H1 (cell line): ENCODE results near the gene SHC3. TPM values are rescaled to one million over a fixed set of nuclear protein-coding genes. Genes with fewer than 3 reads are reported as not detected.

ENCODE experiments used
- polyA plus RNA-seq, 7 experiments: library from polyadenylated mRNA; depleted of rRNA in 3 of 7; stranded (reverse) in 5 of 7; unstranded in 2 of 7; fragments of >200 nt in 5 of 7; fragments of 200-250 nt in 2 of 7; gene quantifications; 1 replicate in 5 of 7; 2 replicates in 1 of 7; 4 replicates in 1 of 7; pipeline versions ENCODE4 v1.2.1 to v1.2.3, GENCODE V29; 2011 to 2013; ENCODE audit warnings: missing spikeins in 2 of 7, mixed read lengths in 2 of 7
- total RNA-seq: library from RNA; stranded (reverse); fragmentation: NEBNext Ultra II Directional; extraction: Animal tissue kit (Norgen Biotek cat#: 25700); gene quantifications from 2 replicates; pipeline ENCODE4 v1.2.1, GENCODE V29; 2021
- TF ChIP-seq, protein P1 (sequence below): fragments of 300-600 bp; sonication (generic); IDR thresholded peaks from 2 replicates; pipeline ENCODE4 v1.7.1; 2012; ENCODE audit warnings: low read length, moderate library complexity, mild to moderate bottlenecking, inconsistent platforms; ENCODE audit not compliant: insufficient replicate concordance

The SHC3 gene
- total and polyA plus RNA-seq, 2 of the 8 experiments (the other 6 are each of a cell fraction or from before 2014, with no cell fraction given) = 1.4 to 7.1 TPM

DNA sequence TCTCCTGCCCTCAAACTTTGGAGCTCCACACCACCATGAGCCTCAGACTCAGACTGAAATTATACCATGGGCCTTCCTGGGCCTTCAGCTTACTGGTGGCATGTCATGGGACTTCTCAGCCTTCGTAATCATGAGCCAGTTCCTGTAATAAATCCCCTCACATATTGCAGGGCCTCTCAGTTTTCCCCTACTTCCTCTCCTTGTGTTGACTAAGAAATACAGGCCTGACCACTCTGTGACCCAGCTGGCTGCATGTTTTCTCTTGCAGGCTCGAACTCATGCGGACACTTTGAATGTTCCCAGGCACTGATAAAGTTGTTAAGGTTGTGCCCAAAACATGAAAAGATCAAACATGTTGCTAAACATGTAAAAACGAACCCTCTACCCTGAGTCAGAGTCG, 26.2 kb upstream of the SHC3 start (continued):
- TF ChIP-seq, protein P1, sequence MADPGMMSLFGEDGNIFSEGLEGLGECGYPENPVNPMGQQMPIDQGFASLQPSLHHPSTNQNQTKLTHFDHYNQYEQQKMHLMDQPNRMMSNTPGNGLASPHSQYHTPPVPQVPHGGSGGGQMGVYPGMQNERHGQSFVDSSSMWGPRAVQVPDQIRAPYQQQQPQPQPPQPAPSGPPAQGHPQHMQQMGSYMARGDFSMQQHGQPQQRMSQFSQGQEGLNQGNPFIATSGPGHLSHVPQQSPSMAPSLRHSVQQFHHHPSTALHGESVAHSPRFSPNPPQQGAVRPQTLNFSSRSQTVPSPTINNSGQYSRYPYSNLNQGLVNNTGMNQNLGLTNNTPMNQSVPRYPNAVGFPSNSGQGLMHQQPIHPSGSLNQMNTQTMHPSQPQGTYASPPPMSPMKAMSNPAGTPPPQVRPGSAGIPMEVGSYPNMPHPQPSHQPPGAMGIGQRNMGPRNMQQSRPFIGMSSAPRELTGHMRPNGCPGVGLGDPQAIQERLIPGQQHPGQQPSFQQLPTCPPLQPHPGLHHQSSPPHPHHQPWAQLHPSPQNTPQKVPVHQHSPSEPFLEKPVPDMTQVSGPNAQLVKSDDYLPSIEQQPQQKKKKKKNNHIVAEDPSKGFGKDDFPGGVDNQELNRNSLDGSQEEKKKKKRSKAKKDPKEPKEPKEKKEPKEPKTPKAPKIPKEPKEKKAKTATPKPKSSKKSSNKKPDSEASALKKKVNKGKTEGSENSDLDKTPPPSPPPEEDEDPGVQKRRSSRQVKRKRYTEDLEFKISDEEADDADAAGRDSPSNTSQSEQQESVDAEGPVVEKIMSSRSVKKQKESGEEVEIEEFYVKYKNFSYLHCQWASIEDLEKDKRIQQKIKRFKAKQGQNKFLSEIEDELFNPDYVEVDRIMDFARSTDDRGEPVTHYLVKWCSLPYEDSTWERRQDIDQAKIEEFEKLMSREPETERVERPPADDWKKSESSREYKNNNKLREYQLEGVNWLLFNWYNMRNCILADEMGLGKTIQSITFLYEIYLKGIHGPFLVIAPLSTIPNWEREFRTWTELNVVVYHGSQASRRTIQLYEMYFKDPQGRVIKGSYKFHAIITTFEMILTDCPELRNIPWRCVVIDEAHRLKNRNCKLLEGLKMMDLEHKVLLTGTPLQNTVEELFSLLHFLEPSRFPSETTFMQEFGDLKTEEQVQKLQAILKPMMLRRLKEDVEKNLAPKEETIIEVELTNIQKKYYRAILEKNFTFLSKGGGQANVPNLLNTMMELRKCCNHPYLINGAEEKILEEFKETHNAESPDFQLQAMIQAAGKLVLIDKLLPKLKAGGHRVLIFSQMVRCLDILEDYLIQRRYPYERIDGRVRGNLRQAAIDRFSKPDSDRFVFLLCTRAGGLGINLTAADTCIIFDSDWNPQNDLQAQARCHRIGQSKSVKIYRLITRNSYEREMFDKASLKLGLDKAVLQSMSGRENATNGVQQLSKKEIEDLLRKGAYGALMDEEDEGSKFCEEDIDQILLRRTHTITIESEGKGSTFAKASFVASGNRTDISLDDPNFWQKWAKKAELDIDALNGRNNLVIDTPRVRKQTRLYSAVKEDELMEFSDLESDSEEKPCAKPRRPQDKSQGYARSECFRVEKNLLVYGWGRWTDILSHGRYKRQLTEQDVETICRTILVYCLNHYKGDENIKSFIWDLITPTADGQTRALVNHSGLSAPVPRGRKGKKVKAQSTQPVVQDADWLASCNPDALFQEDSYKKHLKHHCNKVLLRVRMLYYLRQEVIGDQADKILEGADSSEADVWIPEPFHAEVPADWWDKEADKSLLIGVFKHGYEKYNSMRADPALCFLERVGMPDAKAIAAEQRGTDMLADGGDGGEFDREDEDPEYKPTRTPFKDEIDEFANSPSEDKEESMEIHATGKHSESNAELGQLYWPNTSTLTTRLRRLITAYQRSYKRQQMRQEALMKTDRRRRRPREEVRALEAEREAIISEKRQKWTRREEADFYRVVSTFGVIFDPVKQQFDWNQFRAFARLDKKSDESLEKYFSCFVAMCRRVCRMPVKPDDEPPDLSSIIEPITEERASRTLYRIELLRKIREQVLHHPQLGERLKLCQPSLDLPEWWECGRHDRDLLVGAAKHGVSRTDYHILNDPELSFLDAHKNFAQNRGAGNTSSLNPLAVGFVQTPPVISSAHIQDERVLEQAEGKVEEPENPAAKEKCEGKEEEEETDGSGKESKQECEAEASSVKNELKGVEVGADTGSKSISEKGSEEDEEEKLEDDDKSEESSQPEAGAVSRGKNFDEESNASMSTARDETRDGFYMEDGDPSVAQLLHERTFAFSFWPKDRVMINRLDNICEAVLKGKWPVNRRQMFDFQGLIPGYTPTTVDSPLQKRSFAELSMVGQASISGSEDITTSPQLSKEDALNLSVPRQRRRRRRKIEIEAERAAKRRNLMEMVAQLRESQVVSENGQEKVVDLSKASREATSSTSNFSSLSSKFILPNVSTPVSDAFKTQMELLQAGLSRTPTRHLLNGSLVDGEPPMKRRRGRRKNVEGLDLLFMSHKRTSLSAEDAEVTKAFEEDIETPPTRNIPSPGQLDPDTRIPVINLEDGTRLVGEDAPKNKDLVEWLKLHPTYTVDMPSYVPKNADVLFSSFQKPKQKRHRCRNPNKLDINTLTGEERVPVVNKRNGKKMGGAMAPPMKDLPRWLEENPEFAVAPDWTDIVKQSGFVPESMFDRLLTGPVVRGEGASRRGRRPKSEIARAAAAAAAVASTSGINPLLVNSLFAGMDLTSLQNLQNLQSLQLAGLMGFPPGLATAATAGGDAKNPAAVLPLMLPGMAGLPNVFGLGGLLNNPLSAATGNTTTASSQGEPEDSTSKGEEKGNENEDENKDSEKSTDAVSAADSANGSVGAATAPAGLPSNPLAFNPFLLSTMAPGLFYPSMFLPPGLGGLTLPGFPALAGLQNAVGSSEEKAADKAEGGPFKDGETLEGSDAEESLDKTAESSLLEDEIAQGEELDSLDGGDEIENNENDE = no peak
